B cell (primary cell): ENCODE data around the gene IFI35. TPM values are rescaled to one million over a fixed set of nuclear protein-coding genes. Genes with fewer than 3 reads are reported as not detected.

Experiments
- ATAC-seq: fragments of 200-7000 bp; cut with Tn5 transposase; one replicate; pipeline ENCODE4 v1.10.0; 2021; ENCODE audit warnings: low read depth, mild to moderate bottlenecking, moderate number of reproducible peaks, moderate library complexity
- CTCF ChIA-PET: fragments of 350-600 bp; sonication (Branson Sonifier 250); formaldehyde crosslinking; loops from one replicate; lab custom pipeline; 2021; ENCODE audit warnings: antibody characterized with exemption, inconsistent platforms; lab: Charles Lee
- POLR2A ChIA-PET: fragments of 350-600 bp; sonication (Branson Sonifier 250); formaldehyde crosslinking; loops from one replicate; lab custom pipeline; 2021; ENCODE audit warnings: antibody characterized with exemption; lab: Charles Lee
- DNase-seq: peaks from one replicate; pipeline ENCODE4 v3.0.0; 2013
- H2AFZ ChIP-seq: 2 replicates; pipeline ENCODE4 v1.6.1; 2012; ENCODE audit warnings: mild to moderate bottlenecking, low read depth, low read length; ENCODE audit not compliant: insufficient read depth, poor library complexity, severe bottlenecking
- H3K27ac ChIP-seq, 2 donors: 1 replicate in 1 of 2; 2 replicates in 1 of 2; pipeline ENCODE4 v1.5.1; 2012 to 2013; ENCODE audit warnings: low read length in 2 of 2, mild to moderate bottlenecking in 2 of 2, moderate library complexity in 1 of 2
- H3K27me3 ChIP-seq, 4 experiments: fragments of 200-600 bp in 1 of 4; sonication (generic) in 1 of 4; replicated peaks in 1 of 4; 1 replicate in 2 of 4; 2 replicates in 2 of 4; pipeline versions ENCODE4 v1.6.1 to v1.7.0; 2013 to 2016; ENCODE audit warnings: low read length in 3 of 4, mild to moderate bottlenecking in 2 of 4, mixed read lengths in 1 of 4, moderate library complexity in 1 of 4; ENCODE audit not compliant: insufficient read depth in 4 of 4, control insufficient read depth in 3 of 4; ENCODE audit errors: control extremely low read depth in 1 of 4
- H3K36me3 ChIP-seq, 2 experiments: replicated peaks in 1 of 2; 1 replicate in 1 of 2; 2 replicates in 1 of 2; pipeline versions ENCODE4 v1.6.1 to v1.7.1; 2013; ENCODE audit warnings: low read length in 1 of 2; ENCODE audit not compliant: insufficient read depth in 2 of 2, control insufficient read depth in 1 of 2; ENCODE audit errors: control extremely low read depth in 1 of 2, extremely low read depth in 1 of 2
- H3K4me1 ChIP-seq, 2 donors: fragments of 200-600 bp in 1 of 2; sonication (generic) in 1 of 2; 1 replicate in 1 of 2; 2 replicates in 1 of 2; pipeline versions ENCODE4 v1.5.1 to v1.6.1; 2013 to 2017; ENCODE audit warnings: low read length in 2 of 2; ENCODE audit not compliant: control insufficient read depth in 2 of 2, insufficient read depth in 2 of 2
- H3K4me2 ChIP-seq: replicated peaks from 2 replicates; pipeline ENCODE3; 2012; ENCODE audit warnings: mild to moderate bottlenecking, low read depth, low read length; ENCODE audit not compliant: poor library complexity, severe bottlenecking
- H3K4me3 ChIP-seq, 5 experiments: fragments of 200-600 bp in 1 of 5; sonication (generic) in 1 of 5; 1 replicate in 3 of 5; 2 replicates in 2 of 5; pipeline versions ENCODE4 v1.5.1 to v1.7.0; 2011 to 2016; ENCODE audit warnings: low read length in 4 of 5, mild to moderate bottlenecking in 4 of 5, low read depth in 2 of 5, control low read depth in 1 of 5, moderate library complexity in 1 of 5; ENCODE audit not compliant: insufficient read depth in 1 of 5; ENCODE audit errors: control extremely low read depth in 1 of 5, extremely low read depth in 1 of 5
- H3K79me2 ChIP-seq: fragments of 200-600 bp; sonication (generic); one replicate; pipeline ENCODE4 v1.6.0; 2016; ENCODE audit warnings: low read length; ENCODE audit not compliant: control insufficient read depth, insufficient read depth
- H3K9ac ChIP-seq: fragments of 200-600 bp; sonication (generic); 2 replicates; pipeline ENCODE4 v1.6.1; 2017; ENCODE audit warnings: mild to moderate bottlenecking, low read length, moderate library complexity
- H3K9me3 ChIP-seq, 3 donors: one replicate each; pipeline versions ENCODE4 v1.6.1 to v1.7.1; 2013; ENCODE audit warnings: low read length in 2 of 3; ENCODE audit not compliant: control insufficient read depth in 2 of 3, insufficient read depth in 1 of 3; ENCODE audit errors: control extremely low read depth in 1 of 3
- H4K20me1 ChIP-seq: 2 replicates; pipeline ENCODE4 v1.6.0; 2012; ENCODE audit warnings: mild to moderate bottlenecking, low read length; ENCODE audit not compliant: insufficient read depth, control insufficient read depth, poor library complexity, severe bottlenecking
- H3K27ac Mint-ChIP-seq: one replicate; pipeline ENCODE4 v1.8.0; 2021; ENCODE audit warnings: mixed read lengths
- H3K27me3 Mint-ChIP-seq: one replicate; pipeline ENCODE4 v1.8.0; 2021; ENCODE audit warnings: mixed read lengths
- H3K4me1 Mint-ChIP-seq: one replicate; pipeline ENCODE4 v1.8.0; 2021; ENCODE audit warnings: mixed read lengths
- H3K4me3 Mint-ChIP-seq: one replicate; pipeline ENCODE4 v1.8.0; 2021; ENCODE audit warnings: mixed read lengths
- H3K9me3 Mint-ChIP-seq: one replicate; pipeline ENCODE4 v1.8.0; 2022; ENCODE audit warnings: mixed read lengths; ENCODE audit not compliant: insufficient read depth
- EZH2 ChIP-seq: IDR thresholded peaks from 2 replicates; pipeline ENCODE4 v1.6.1; 2012; ENCODE audit warnings: borderline replicate concordance, low read depth, mild to moderate bottlenecking, moderate library complexity, low read length; ENCODE audit not compliant: insufficient read depth, poor library complexity, severe bottlenecking
- WGBS: methylation state at CpG from one replicate; pipeline ENCODE4 v1.1.5; 2013; ENCODE audit warnings: missing lambda C conversion rate; ENCODE audit not compliant: insufficient coverage; 5-methylcytosine and 5-hydroxymethylcytosine counted together
- intact Hi-C: fragments of 100-400 bp; cut with micrococcal nuclease; formaldehyde crosslinking; loops from one replicate; pipeline ENCODE4 v1.10.0; 2022
- polyA plus RNA-seq: library from polyadenylated mRNA; depleted of rRNA; stranded (reverse); fragments of >200 nt; gene quantifications from 2 replicates; pipeline ENCODE4 v1.2.3, GENCODE V29; 2012
- total RNA-seq, 2 donors: library from RNA; stranded (reverse); fragments of 120-200 nt in 1 of 2; gene quantifications; 1 replicate in 1 of 2; 2 replicates in 1 of 2; pipeline versions ENCODE4 v1.2.3 to v1.2.4, GENCODE V29; 2013 to 2022
- TF ChIP-seq, protein P1 (sequence below): fragments of 200-600 bp; IDR thresholded peaks from one replicate; pipeline ENCODE4 v1.8.0; 2022; ENCODE audit warnings: antibody characterized with exemption, mild to moderate bottlenecking

The IFI35 gene
- total and polyA plus RNA-seq, 2 donors (not counting 1 experiment from before 2014, with no cell fraction given): 37.2 to 42.2 TPM

DNA sequence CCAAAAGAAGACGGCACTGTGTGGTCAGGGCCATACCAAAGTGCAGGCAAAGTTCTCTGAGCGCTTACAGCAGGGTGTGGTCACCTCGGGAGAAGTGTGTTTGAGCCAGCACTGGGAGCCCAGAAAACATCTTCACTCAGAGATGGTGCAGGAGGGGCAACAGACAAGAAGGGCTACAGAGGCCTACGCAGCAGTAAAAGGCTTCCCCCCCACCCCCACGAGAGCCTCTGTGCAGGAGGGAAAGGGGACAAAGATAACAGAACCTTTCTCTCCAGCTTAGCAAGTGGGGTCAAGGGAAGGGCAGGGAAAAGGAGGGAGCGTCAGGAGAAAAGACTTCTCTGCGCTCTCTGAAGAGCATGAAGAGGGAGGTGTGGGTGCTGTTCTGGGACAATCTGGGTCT lies 12.8 kb downstream of the IFI35 start:
- ChIA-PET CTCF (interaction anchor here (0.6 kb wide), 1 partner anchor 80 kb away, joined by 4 read pairs; no protein-coding TSS in a partner anchor), POLR2A (no interaction called here)
- Mint-ChIP-seq H3K9me3 (no peaks in the 10 kb centered on the region), H3K27me3 (no peaks in the 10 kb centered on the region), H3K4me3 (peak overlapping the region; percentile 47), H3K4me1 (peaks cover 27% of the 10 kb centered on the region), H3K27ac (peak overlapping the region; percentile 34)
- no peaks in the 10 kb centered on the region for H4K20me1 ChIP-seq
- no peak overlapping the region for H2AFZ ChIP-seq
- no peak for ATAC-seq
- 79% methylated on average over 3 of the region's 7 CpGs for WGBS
- no peaks in the 10 kb centered on the region for H3K36me3 ChIP-seq
- H3K79me2 ChIP-seq: no peaks in the 10 kb centered on the region
- intact Hi-C loops: no loop called here
- H3K4me1 ChIP-seq: peaks cover 9 to 22% of the 10 kb centered on the region in 2 donors
- no peak overlapping the region for H3K27ac ChIP-seq
- no peaks in the 10 kb centered on the region for H3K9me3 ChIP-seq
- H3K4me3 ChIP-seq: no peak overlapping the region
- H3K4me2 ChIP-seq: no peak overlapping the region
- no peak overlapping the region for H3K9ac ChIP-seq
- no peaks in the 10 kb centered on the region for H3K27me3 ChIP-seq
- no peak for TF ChIP-seq EZH2
- TF ChIP-seq, protein P1, sequence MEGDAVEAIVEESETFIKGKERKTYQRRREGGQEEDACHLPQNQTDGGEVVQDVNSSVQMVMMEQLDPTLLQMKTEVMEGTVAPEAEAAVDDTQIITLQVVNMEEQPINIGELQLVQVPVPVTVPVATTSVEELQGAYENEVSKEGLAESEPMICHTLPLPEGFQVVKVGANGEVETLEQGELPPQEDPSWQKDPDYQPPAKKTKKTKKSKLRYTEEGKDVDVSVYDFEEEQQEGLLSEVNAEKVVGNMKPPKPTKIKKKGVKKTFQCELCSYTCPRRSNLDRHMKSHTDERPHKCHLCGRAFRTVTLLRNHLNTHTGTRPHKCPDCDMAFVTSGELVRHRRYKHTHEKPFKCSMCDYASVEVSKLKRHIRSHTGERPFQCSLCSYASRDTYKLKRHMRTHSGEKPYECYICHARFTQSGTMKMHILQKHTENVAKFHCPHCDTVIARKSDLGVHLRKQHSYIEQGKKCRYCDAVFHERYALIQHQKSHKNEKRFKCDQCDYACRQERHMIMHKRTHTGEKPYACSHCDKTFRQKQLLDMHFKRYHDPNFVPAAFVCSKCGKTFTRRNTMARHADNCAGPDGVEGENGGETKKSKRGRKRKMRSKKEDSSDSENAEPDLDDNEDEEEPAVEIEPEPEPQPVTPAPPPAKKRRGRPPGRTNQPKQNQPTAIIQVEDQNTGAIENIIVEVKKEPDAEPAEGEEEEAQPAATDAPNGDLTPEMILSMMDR: no peak
- DNase-seq: no peak

DNA sequence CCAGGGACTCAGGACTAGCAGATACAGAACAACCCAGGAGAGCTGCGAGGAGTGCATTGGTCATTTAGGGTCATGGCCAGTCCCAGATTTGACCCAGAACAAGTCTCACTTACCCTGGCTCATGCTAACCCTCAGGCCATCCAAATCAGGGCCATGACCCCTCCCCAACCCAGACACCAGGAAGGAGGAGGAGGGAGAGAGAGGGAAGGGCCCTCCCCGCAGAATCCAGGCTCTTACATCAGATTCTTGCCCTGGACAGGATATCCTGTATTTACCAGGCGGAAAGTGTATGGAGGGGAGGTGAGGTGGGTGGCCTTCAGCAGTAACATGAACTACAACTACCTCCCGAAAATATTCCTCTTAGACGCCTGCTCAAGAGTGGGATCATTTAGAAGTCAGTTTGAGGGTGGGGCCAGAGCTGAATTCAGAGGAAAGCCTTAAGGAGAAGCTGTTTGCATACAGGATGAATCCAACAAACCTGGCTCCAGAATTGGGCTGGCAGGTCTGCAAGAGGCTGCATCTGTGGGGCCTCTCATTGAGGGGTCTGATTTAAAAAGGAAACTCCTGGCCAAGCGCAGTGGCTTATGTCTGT lies 13.5 kb downstream of the IFI35 start:
- H2AFZ ChIP-seq: no peak overlapping the region
- ATAC-seq (no peak), DNase-seq (no peak)
- H3K27me3 ChIP-seq: no peaks in the 10 kb centered on the region
- H3K4me2 ChIP-seq: no peak overlapping the region
- no peak overlapping the region for H3K9ac ChIP-seq
- H3K4me3 ChIP-seq: no peak overlapping the region
- Mint-ChIP-seq H3K27me3 (no peaks in the 10 kb centered on the region), H3K4me3 (peak overlapping the region; percentile 44), H3K27ac (peak overlapping the region; percentile 34), H3K9me3 (no peaks in the 10 kb centered on the region), H3K4me1 (peaks cover 32% of the 10 kb centered on the region)
- CTCF ChIA-PET: interaction anchor here (1.1 to 1.5 kb wide), 2 partner anchors 14 to 23 kb away, joined by 3 to 5 read pairs; partner anchors contain the start of gene IFI35
- intact Hi-C loops: no loop called here
- no peaks in the 10 kb centered on the region for H3K36me3 ChIP-seq
- H3K4me1 ChIP-seq: peaks cover 9 to 27% of the 10 kb centered on the region in 2 donors
- no peak overlapping the region for H3K27ac ChIP-seq
- TF ChIP-seq EZH2: no peak
- POLR2A ChIA-PET: no interaction called here
- no peaks in the 10 kb centered on the region for H3K79me2 ChIP-seq
- no peaks in the 10 kb centered on the region for H4K20me1 ChIP-seq
- WGBS: 85% methylated on average over 2 of the region's 6 CpGs
- H3K9me3 ChIP-seq: no peaks in the 10 kb centered on the region
